A549 (cell line): ENCODE data around the gene ATP2C2. TPM values are rescaled to one million over a fixed set of nuclear protein-coding genes. Genes with fewer than 3 reads are reported as not detected.

ENCODE experiments used
- ATAC-seq, 2 experiments: fragments of 200-7000 bp in 1 of 2; fragments of >200 bp in 1 of 2; cut with Nextera tagmentation in 1 of 2; cut with Tn5 transposase in 1 of 2; 3 replicates each; pipeline versions ENCODE4 v1.8.0 to v1.9.1; 2018 to 2020; ENCODE audit warnings: mild to moderate bottlenecking in 1 of 2, moderate library complexity in 1 of 2
- CTCF ChIA-PET: fragments of 300-600 bp; sonication (Branson Sonifier 250); formaldehyde crosslinking; extraction: SDS; loops from one replicate; lab custom pipeline; 2021; ENCODE audit warnings: antibody characterized with exemption, inconsistent platforms; lab: Yijun Ruan, JAX
- POLR2A ChIA-PET: fragments of 350-600 bp; formaldehyde crosslinking; extraction: SDS; loops from one replicate; lab custom pipeline; 2021; ENCODE audit warnings: antibody characterized with exemption, inconsistent platforms; lab: Yijun Ruan, JAX
- DNase-seq, 2 experiments: peaks; one replicate each; pipeline versions ENCODE4 v3.0.0 to v3.0.0-alpha.2; 2011 to 2016; ENCODE audit warnings: low read depth in 1 of 2, low spot score in 1 of 2
- FAIRE-seq: peaks from 2 replicates; lab custom pipeline; 2011; peaks lifted over from hg19 to GRCh38; lab: Jason Lieb, UNC
- H3K27ac ChIP-seq, 2 experiments: fragments of >200 bp; sonication (Bioruptor Twin); formaldehyde crosslinking; 3 replicates each; pipeline ENCODE4 v1.5.1; 2016 to 2017
- H3K4me1 ChIP-seq: fragments of >200 bp; sonication (Bioruptor Twin); formaldehyde crosslinking; 3 replicates; pipeline ENCODE4 v1.6.1; 2016
- H3K4me2 ChIP-seq: fragments of >200 bp; sonication (Bioruptor Twin); formaldehyde crosslinking; 3 replicates; pipeline ENCODE4 v1.6.1; 2016
- H3K4me3 ChIP-seq: fragments of >200 bp; sonication (Bioruptor Twin); formaldehyde crosslinking; 3 replicates; pipeline ENCODE4 v1.5.1; 2016
- H3K9me3 ChIP-seq: fragments of >200 bp; sonication (Bioruptor Twin); formaldehyde crosslinking; 3 replicates; pipeline ENCODE4 v1.6.1; 2016
- BCL3 ChIP-seq: fragments of >200 bp; sonication (Bioruptor Twin); formaldehyde crosslinking; IDR thresholded peaks from 3 replicates; pipeline ENCODE4 v1.6.1; 2016
- CEBPB ChIP-seq, 2 experiments: fragments of >200 bp in 1 of 2; sonication (Bioruptor Twin) in 1 of 2; formaldehyde crosslinking in 1 of 2; IDR thresholded peaks; 2 replicates each; pipeline ENCODE4 v1.6.1; 2012 to 2016
- CHD4 ChIP-seq: fragments of 200-600 bp; sonication (generic); IDR thresholded peaks from 2 replicates; pipeline ENCODE4 v1.6.1; 2016; ENCODE audit warnings: antibody characterized with exemption, mild to moderate bottlenecking, borderline replicate concordance
- EHF ChIP-seq: fragments of 250-450 bp; sonication (Bioruptor Pico); IDR thresholded peaks from 2 replicates; pipeline ENCODE4 v1.5.0; 2020; ENCODE audit warnings: mild to moderate bottlenecking
- EP300 ChIP-seq, 2 experiments: fragments of >200 bp; sonication (Bioruptor Twin); formaldehyde crosslinking; IDR thresholded peaks; 2 replicates in 1 of 2; 3 replicates in 1 of 2; pipeline ENCODE4 v1.6.1; 2016 to 2017
- GATA3 ChIP-seq: IDR thresholded peaks from 2 replicates; pipeline ENCODE4 v1.6.1; 2012; ENCODE audit warnings: borderline replicate concordance
- HEYL ChIP-seq: fragments of 250-450 bp; sonication (Bioruptor Pico); IDR thresholded peaks from 2 replicates; pipeline ENCODE4 v1.8.0; 2021; ENCODE audit warnings: mild to moderate bottlenecking, moderate library complexity
- HMGXB4 ChIP-seq: fragments of 250-450 bp; sonication (Bioruptor Pico); IDR thresholded peaks from 2 replicates; pipeline ENCODE4 v1.5.0; 2021; ENCODE audit warnings: mild to moderate bottlenecking, moderate library complexity, borderline replicate concordance
- HOXA7 ChIP-seq: fragments of 250-450 bp; sonication (Bioruptor Pico); IDR thresholded peaks from 2 replicates; pipeline ENCODE4 v1.5.0; 2020; ENCODE audit warnings: mild to moderate bottlenecking, moderate library complexity
- HOXB13 ChIP-seq: fragments of 250-450 bp; sonication (Bioruptor Pico); IDR thresholded peaks from 2 replicates; pipeline ENCODE4 v1.5.0; 2020; ENCODE audit warnings: low read depth, mild to moderate bottlenecking, moderate library complexity
- HOXB5 ChIP-seq: fragments of 250-450 bp; sonication (Bioruptor Pico); IDR thresholded peaks from 2 replicates; pipeline ENCODE4 v1.5.0; 2020; ENCODE audit warnings: mild to moderate bottlenecking, moderate library complexity
- JUN ChIP-seq, 2 experiments: fragments of >200 bp; sonication (Bioruptor Twin); formaldehyde crosslinking; IDR thresholded peaks; 2 replicates in 1 of 2; 3 replicates in 1 of 2; pipeline ENCODE4 v1.6.1; 2016 to 2017
- MAFK ChIP-seq: fragments of 450-650 bp; IDR thresholded peaks from 2 replicates; pipeline ENCODE4 v1.6.1; 2014; ENCODE audit not compliant: partially characterized antibody
- MYC ChIP-seq: IDR thresholded peaks from 2 replicates; pipeline ENCODE4 v1.6.1; 2012; ENCODE audit warnings: mild to moderate bottlenecking, inconsistent platforms, low read length, improper control_type of control experiment, borderline replicate concordance
- NPAS2 ChIP-seq: fragments of 250-450 bp; sonication (Bioruptor Pico); IDR thresholded peaks from 2 replicates; pipeline ENCODE4 v1.8.0; 2022; ENCODE audit warnings: mild to moderate bottlenecking, moderate library complexity, borderline replicate concordance
- NR3C1 ChIP-seq: fragments of >200 bp; sonication (Bioruptor Twin); formaldehyde crosslinking; IDR thresholded peaks from 3 replicates; pipeline ENCODE4 v1.6.1; 2017
- PBX3 ChIP-seq: IDR thresholded peaks from 2 replicates; pipeline ENCODE4 v1.6.1; 2012
- PHF8 ChIP-seq: fragments of 200-600 bp; sonication (generic); IDR thresholded peaks from 2 replicates; pipeline ENCODE4 v1.6.1; 2016; ENCODE audit warnings: low read depth, mild to moderate bottlenecking, antibody characterized with exemption, moderate library complexity, borderline replicate concordance
- POLR2A ChIP-seq: IDR thresholded peaks from 2 replicates; pipeline ENCODE4 v1.6.1; 2012; ENCODE audit warnings: mild to moderate bottlenecking, low read length
- RARB ChIP-seq: fragments of 250-450 bp; sonication (Bioruptor Pico); IDR thresholded peaks from 2 replicates; pipeline ENCODE4 v1.8.0; 2021; ENCODE audit warnings: mild to moderate bottlenecking, moderate library complexity
- RCOR1 ChIP-seq: fragments of 150-350 bp; IDR thresholded peaks from 2 replicates; pipeline ENCODE4 v1.6.1; 2014; ENCODE audit warnings: antibody characterized with exemption, low read length, low read depth
- REST ChIP-seq: fragments of 200-600 bp; sonication (generic); IDR thresholded peaks from 2 replicates; pipeline ENCODE4 v1.6.1; 2016; ENCODE audit warnings: antibody characterized with exemption, mild to moderate bottlenecking, moderate library complexity
- SMC3 ChIP-seq: fragments of >200 bp; sonication (Bioruptor Twin); formaldehyde crosslinking; IDR thresholded peaks from 3 replicates; pipeline ENCODE4 v1.6.1; 2018; ENCODE audit warnings: inconsistent platforms
- TP53 ChIP-seq: fragments of 250-450 bp; sonication (Bioruptor Pico); IDR thresholded peaks from 2 replicates; pipeline ENCODE4 v1.5.0; 2021; ENCODE audit warnings: mild to moderate bottlenecking, moderate library complexity
- WGBS: methylation state at CpG from one replicate; pipeline ENCODE4 v1.1.6; 2017; ENCODE audit errors: missing lambda C conversion rate; 5-methylcytosine and 5-hydroxymethylcytosine counted together
- polyA plus RNA-seq, 4 experiments: library from polyadenylated mRNA; depleted of rRNA in 3 of 4; stranded (reverse); fragments of >200 nt; fragmentation: RNase III in 1 of 4; extraction: RNeasy Plus Mini Kit Qiagen cat#74134 plus additional on column Dnase treatment in 1 of 4; gene quantifications; 2 replicates in 3 of 4; 3 replicates in 1 of 4; pipeline ENCODE4 v1.2.3, GENCODE V29; 2011 to 2017

Gene ATP2C2
- polyA plus RNA-seq, 2 of the 4 experiments (the other 2 are of a cell fraction), result 0.14 to 0.17 TPM

GRCh38 chr16:84478172-84478947 lies 110.0 kb downstream of the ATP2C2 start:
- WGBS, result 77% methylated on average over 13 of the region's 13 CpGs
- FAIRE-seq (no peak), ATAC-seq (peak in 1 of 2 experiments; percentile 25; a peak in 1 of 6 replicates), DNase-seq (no peak)
- Histone ChIP-seq H3K4me2 (no peak overlapping the region), H3K4me3 (no peak overlapping the region), H3K9me3 (no peaks in the 10 kb centered on the region), H3K27ac (no peak overlapping the region), H3K4me1 (no peaks in the 10 kb centered on the region)
- TF ChIP-seq HMGXB4 (CRISPR knock-in tag) (no peak), JUN (IDR thresholded peaks at IDR 0.05) (no peak), MAFK (peak; percentile 71), HOXA7 (no peak)
- ChIA-PET CTCF (interaction anchor here (0.9 to 15.7 kb wide), 7 partner anchors 14 to 295 kb away, joined by 3 to 245 read pairs (median 4); no protein-coding TSS in a partner anchor), POLR2A (no interaction called here)

- WGBS, result 96% methylated on average over 15 of the region's 16 CpGs
Measured at GRCh38 chr16:84479716-84480450, 111.5 kb downstream of the ATP2C2 start.

GRCh38 chr16:84481051-84481735 lies 112.9 kb downstream of the ATP2C2 start:
- no peaks in the 10 kb centered on the region for H3K9me3 ChIP-seq
- WGBS, result 94% methylated on average over 24 of the region's 26 CpGs
- ATAC-seq (no peak), FAIRE-seq (no peak), DNase-seq (no peak)
- TF ChIP-seq EP300 (IDR thresholded peaks at IDR 0.05), result no peak
- TF ChIP-seq RCOR1, result no peak
- no peak for TF ChIP-seq POLR2A
- no peak for TF ChIP-seq BCL3
- TF ChIP-seq NPAS2, result no peak
- TF ChIP-seq HOXB13 (CRISPR knock-in tag), result no peak
- TF ChIP-seq PHF8, result no peak
- no peak for TF ChIP-seq NR3C1
- no peak for TF ChIP-seq MAFK
- TF ChIP-seq EHF, result no peak
- TF ChIP-seq HOXA7, result no peak
- no peak for TF ChIP-seq SMC3
- no peak for TF ChIP-seq TP53 (CRISPR knock-in tag)
- TF ChIP-seq CEBPB (IDR thresholded peaks at IDR 0.05), result no peak
- TF ChIP-seq HOXB5 (CRISPR knock-in tag), result no peak
- TF ChIP-seq PBX3, result no peak
- no peak for TF ChIP-seq REST
- no peak overlapping the region for H3K4me2 ChIP-seq
- H3K4me3 ChIP-seq, result no peak overlapping the region
- ChIA-PET CTCF (interaction anchor here (5.9 to 15.7 kb wide), 3 partner anchors 14 to 299 kb away, joined by 70 to 245 read pairs (median 92); partner anchors contain the start of gene TAF1C), POLR2A (no interaction called here)
- no peaks in the 10 kb centered on the region for H3K4me1 ChIP-seq
- H3K27ac ChIP-seq, result no peak overlapping the region

More at GRCh38 chr16:84479716-84480450, 111.5 kb downstream of the ATP2C2 start:
- Histone ChIP-seq H3K4me1 (no peaks in the 10 kb centered on the region), H3K27ac (no peak overlapping the region), H3K9me3 (no peaks in the 10 kb centered on the region), H3K4me2 (no peak overlapping the region), H3K4me3 (no peak overlapping the region)
- CTCF ChIA-PET, result interaction anchor here (0.6 to 15.7 kb wide), 3 partner anchors 11 to 205 kb away, joined by 3 to 245 read pairs (median 3); no protein-coding TSS in a partner anchor
- FAIRE-seq (no peak), ATAC-seq (no peak), DNase-seq (no peak)
- no peak for TF ChIP-seq GATA3
- TF ChIP-seq CHD4, result no peak
- TF ChIP-seq TP53 (CRISPR knock-in tag), result no peak
- no peak for TF ChIP-seq RARB
- no peak for TF ChIP-seq HEYL (CRISPR knock-in tag)
- no peak for TF ChIP-seq RCOR1
- TF ChIP-seq MAFK, result no peak
- no peak for TF ChIP-seq MYC
- POLR2A ChIA-PET, result no interaction called here
